Measurements from ENCODE around the gene ARPP21.

The ARPP21 gene

DNA sequence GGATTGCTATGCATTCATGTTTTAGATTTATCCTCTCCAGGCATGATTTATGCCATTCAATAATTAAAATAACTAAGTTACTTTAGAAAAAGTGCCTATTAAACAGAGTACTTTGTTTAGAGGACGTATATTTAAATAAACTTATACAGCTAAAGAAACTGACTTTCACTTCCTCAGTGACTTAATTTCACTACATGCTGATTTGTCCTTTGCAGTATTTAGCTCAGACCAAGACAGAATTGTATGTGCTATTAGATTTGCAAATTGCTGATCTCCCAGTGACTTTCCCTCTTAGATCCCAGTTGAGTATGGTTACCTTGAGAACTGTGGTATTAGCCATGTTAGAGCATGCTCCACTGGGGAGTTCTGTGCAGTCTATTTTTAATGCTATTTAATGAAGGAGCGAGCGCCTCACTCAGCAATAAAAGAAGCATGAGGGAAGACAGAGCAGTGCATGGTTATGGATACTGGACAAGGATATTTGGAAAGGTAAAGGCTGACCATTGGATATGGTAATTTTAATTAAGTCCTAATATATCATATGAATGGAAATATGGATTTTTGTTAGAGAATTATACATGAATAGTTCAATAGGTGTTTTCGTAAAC lies 2.7 kb downstream of the ARPP21 start:
- DNase-seq = no peak

DNA sequence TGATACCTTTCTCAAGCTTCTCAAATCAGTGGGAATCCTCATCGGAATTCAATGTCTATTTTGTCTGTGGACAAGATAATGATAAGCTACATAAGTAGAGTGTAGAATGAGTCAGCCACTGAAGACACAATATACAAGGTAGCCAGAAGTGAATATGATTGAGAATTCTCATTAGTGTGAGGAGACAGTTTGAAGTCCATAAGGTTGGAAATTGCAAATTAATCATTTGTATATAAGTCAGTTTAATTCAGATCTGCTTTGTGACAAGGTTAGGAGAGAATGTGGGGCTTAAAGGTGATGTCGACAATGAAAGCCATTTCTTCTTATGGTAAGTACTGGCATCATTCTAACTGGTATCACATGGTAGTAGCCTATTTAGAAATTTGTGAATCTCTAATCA lies 4.2 kb downstream of the ARPP21 start:
- no peak for DNase-seq

DNA sequence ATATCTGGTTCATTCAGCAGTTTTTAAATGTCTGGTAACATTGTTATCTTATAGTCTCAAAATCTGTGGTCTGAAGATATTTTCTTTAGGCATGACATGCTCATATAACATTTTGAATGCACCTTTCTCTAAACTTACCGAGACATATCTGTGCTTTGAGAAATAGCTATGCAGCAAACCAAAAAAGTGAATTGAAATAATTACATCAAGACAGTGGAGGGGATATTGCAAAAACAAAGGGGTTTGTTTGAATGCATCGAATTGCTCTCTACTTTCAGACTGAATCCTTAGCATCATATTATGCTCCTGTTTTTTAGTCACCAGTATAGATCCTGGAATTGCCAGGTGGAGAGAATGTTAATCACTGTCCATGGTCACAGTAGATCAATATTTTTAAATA lies 5.1 kb downstream of the ARPP21 start:
- no peak for DNase-seq

DNA sequence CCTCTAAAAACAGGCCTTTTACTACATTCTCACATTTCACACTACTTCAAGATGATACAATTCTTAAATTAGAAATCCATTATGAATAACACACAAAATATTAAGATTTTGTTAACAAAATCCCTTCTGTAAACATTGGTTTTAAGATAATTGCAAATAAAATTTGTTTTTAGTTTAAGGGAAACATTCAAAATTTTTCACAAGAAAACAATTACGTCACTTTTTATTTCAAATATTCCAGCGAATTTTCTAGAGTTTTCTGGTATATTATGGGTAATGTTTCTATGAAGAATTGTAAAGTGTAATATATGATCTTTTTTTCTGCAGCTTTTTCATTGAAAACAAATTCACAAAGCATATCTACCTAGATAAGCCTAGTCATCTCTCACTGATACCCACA lies 5.9 kb downstream of the ARPP21 start:
- DNase-seq = no peak

DNA sequence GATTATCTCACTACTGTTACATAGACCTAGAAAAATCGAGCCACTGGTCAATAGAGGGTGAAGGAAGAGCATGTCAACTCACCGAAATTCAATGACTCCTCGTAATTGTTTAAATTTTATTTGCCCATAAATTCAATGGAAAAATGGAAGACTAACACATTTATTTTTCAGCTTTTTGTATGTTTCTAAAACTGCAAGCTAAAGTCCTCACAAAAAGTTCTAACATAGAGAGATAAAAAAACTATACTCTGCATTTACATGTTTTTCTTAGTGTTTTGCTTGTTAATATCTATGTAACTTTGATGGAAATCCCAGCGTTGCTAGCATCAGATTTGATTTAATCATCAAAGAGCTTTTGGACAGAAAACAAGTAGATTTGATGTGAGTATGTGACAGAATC lies 6.8 kb downstream of the ARPP21 start:
- DNase-seq = no peak

DNA sequence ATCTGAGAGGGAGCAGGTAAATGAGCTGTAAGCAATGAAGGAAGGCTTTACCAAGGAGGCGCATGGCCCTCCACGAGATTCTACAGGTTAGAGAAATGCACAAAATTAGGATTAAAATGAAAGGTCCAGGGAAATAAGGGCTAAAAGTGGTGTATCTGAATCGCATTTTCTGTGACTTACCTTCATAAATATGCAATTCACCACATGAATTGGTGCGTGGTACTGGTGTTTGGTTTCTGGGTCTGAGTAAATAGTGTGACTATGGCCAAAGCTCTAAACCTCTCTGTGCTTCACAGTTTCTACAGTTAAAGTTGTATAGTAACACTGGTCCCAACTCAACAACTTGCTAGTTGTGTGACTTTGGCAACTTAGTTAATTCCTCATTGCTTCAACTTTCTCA lies 8.1 kb downstream of the ARPP21 start:
- DNase-seq = no peak

DNA sequence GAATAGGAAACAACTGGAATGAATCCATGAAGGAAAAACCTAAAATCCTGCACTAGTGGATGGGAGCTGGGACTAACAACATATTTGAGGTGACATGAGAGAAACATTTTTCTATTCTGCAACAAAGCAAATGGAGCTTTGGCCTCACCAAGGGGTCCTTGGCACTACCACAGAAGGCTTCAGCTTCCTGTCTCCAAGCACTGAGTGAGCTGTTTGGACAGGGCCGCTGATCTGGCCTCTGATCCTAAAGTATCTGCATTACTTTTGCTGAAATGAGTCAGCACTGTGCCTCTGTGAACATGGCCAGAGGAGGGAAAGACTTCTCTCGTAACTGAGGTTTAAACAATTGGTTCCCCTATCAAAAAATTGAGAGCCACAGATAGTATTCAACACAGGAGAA lies 9.0 kb downstream of the ARPP21 start:
- DNase-seq = no peak

DNA sequence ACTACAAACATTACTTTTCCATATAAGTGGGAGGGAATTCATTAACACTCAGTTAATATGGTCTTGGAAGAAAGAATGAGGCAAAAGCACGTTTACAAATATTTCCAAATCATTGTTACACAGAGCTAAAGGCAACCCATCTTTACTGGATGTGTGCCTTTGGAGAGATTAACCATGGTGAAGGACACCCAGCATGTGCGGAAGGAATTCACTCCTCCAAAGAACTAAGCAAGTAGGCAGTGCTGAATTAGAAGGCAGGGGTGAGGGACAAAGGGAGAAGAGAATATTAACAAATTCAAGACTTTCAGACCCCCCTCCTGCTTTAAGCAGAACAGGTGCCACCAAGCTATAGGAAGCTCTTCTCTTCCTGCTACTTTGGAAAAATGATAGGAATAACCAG lies 10.1 kb downstream of the ARPP21 start:
- DNase-seq = no peak

DNA sequence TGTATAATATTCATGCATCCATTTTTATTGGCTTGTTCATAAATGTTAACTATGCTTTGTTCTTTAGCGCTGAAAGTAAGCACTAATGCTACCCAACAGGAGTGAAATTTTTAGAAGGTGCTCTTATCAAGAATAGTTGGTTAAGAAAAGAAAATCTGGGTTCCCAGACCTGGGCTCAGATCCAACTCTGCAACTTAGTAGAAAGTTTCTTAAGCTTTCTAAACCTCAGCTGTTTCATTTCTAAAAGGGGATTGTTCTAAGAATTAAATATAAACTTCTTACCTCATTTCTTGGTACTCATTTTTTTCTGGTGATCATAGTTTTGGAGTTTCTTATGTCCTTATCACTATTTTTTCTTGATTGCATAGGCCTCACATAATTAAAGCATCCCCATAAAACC lies 12.1 kb downstream of the ARPP21 start:
- no peak for DNase-seq

DNA sequence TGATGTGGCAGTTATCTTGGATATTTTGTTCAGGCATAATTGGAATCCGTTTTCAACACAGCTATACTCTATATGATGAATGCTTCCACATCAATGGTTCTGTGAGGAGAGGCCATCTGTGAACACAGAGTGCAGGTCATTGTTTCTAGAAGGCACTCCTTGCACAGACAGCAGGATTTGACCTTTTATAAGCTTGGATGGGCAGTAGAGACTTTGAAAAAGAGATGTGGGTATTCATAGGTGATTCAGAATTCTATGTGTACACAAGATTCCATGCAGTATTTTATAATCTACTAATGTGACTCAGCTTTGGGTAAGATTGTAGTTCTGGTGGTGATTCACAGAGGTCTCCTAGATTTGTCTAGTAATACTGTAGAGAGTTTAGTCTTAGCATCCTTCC lies 12.5 kb downstream of the ARPP21 start:
- DNase-seq = no peak

DNA sequence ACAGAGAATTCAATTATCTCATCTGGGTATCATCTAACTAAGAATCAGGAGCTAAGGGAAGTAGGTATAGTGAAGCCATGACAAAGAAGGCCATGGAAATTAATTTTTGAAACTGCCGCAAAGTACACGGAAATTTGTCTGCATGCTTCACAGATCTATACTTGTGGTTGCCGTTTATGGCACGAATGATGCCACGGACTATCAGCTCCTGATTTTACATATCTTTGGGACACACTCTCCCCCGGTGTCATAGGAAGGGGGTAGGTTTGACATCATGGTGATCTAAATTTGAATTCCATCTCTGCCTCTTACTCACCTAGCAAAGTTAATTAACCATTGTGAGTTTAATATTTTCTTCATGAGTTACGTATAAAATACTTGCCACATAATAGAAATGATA lies 14.0 kb downstream of the ARPP21 start:
- no peak for DNase-seq

DNA sequence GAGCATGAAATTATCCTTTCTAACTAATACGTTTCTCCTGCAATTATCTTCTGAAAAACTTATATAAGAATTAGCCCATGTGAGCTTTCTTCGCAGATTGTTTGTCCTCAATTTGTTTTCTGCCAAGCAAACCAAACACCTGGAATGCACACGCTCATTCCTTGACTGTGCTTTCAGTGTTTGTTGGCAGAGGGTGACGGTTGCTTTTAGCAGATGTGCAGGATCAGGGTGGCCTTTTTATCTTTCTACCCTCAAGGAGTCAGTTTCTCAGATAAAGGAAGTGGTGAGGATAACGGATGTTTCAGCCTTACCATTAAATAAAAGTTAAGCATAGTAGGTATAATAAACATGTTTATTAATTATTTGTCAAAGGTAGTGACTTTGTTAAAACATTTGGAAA lies 15.2 kb downstream of the ARPP21 start:
- DNase-seq = no peak

DNA sequence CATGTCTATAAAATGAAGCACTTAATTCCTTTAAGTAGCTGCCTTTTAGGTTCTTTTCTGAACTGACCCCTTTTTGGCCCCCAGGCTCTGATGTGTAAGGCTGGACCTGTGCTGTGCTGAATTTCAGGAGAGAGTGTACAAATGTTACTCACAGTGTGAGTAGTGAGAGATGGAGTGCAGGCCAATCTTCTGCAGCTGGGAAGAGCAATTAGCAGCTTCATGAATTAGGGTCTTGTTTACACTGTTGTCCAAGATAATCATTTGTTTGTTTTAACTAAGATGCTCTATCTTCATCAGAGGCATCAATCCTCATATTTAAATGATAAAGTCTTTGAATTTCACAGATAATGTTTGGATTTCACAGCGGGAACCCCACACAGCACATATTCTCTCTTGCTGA lies 19.4 kb downstream of the ARPP21 start:
- no peak for DNase-seq

DNA sequence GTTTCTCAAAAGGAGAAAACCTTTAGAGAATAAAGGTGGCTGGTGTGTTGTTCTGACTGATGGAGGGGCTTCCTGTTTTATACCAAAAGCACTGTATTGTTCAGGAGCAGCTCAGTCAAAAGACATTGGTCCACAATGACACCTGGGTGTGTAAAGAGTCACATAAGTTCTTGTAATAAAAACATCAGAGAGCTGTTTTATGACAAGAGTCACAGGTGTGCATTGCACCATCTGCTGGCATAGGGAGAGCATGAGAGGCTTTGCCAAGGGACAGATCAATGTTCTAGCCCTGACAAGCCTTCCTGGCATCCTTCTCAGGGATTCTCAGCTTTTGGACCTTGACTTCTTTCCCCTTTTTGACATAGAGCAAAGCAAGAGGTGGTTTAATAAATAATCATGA lies 20.4 kb downstream of the ARPP21 start:
- no peak for DNase-seq

DNA sequence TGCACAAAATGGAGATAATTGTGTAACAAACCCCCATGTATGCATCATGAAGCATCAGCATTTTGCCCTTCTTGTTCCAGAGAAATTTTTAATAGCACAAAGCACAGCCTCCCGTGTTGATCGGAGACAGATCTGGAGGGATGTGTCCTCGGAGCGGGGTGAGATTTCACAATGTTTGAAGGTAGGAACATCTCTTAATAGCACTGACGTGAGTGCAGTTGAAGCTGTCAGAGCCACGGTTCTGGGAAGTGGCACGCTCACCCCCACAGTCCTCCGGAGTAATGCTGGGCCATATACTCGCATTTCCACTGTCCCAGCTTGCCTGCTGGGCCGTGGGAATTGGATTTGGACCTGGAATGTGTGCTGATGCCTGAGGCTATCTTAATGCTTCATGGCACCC lies 24.1 kb downstream of the ARPP21 start:
- DNase-seq = no peak

DNA sequence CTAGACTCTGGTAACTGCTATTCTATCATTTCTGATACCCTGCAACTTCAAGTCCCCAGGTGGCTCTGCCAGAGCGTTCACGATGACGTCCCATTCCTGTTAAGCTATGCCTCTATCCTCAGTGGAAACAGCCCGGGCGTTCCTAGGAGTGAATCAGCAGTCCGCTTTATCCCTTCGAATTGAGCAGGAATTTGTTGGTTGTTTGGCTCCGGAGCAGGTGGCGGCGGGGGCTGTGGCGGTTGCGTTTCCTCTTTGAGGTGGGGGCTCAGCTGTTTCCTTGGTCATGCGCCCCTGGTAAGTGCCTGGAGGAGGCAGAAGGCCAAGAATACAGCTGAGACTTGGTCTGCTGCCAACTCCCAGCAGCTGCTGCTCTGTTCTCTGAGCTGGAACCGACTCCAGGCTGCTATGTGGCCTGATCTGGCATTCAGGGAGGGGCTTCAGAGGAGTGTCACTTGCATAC lies 25.2 kb downstream of the ARPP21 start:
- no peak for DNase-seq

DNA sequence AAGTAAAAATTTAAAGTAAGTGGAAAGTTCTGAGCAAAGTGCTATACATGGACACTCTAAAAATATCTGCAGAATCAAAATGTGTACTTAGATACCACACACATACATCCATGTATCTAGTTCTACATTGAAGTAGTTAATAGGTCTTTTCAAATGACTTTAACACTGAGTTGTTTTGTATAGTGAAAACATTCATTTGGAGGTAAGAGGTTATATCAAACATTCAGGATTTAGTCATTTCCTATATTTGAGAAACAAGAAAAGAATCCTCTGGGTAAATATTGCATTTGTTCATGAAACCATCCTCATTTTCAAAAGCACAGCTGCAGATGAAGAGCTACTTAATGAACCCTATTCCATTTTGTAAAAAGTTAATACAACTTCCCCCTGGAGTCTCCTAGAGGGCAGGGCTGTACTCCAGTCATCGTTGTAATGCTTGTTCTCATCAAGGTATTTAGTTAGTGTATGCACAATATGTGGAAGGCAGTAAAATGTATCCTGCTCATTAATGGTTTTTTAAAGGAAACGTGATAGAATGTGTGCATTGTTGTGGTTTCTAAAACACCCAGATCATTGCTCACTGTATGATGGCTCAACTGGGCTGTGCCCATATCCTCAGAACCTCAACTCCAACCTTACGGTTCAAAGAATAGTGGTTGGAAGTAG lies 26.2 kb downstream of the ARPP21 start:
- no peak for DNase-seq

DNA sequence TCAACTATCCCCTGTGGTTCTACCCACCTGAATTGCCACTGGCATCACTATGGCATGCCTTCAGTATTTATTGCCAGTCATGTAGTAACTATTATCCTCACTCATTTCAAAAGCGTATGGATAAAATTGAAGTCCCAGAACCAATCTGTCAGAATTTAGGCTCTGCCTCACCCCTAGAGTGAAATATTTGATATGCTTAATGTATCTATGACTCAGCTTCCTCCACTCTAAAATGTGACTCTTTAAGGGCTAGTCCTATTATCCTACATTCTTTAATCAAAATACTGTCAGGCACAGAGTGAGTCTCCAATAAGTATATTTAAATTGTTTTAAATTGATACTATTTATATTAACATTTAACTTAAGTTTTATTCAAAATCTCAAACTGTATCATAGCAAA lies 27.6 kb downstream of the ARPP21 start:
- no peak for DNase-seq

DNA sequence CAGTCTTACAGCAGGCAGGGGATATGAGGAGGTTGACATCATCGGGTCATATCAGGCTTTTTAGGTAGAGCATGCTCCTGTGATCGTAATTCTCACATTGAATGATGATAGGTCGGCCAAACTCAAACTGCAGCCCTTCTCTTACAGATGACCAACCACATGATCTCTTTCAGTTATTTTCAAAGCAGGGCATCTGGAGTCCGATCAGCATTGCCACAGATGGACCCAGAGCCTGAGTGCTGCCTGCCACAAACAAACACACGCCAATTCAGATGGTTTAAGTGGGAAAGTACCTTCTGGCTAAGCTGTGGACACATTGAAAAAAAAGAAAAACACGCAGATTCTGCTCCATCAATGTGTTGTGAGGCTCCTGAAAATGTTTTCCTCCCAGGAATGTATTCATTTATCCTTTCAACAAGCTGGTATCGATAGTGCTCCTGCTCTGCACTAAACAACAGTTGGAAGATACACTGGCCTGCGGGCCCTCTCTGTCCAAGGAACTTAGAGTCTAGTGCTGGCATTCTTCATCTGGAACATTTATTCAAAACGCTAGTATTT lies 31.2 kb downstream of the ARPP21 start:
- no peak for DNase-seq

DNA sequence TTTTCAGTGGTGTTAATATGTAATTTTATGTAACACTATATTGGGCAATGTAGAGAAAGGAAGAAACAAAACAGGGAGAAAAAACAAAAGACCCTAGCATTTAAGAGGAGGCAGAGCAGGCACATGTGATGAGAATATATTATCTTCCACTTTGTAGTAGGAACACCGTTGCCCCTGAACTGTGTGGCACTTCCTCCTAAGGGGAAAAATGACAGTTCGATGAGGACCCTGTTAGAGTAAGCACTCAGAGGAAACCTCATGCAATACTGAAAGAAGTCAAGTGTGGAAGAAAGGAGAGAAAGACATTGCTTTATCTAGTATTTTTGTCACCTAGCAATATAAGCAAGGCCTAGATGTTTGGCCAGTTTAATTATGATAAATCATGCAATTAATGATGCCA lies 32.2 kb downstream of the ARPP21 start:
- no peak for DNase-seq

DNA sequence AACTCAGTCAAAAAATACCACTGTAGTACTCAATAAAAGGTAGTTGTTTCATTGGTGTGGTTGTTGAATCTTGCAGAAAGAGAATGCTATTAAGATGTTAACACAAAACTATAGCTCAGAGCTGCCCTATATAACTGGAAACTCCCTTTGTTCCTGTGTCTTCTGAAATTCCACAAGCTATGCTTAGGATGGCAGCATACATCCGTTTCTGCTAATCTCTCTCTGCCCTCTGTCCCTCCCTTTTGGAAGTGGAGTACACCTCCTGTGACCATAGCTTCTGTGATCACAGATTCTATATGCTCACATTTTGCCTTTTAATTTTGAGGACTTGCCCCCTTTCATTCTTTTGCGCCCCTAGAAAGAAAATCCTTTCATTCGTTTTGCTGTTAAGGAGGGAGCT lies 33.7 kb downstream of the ARPP21 start:
- no peak for DNase-seq

DNA sequence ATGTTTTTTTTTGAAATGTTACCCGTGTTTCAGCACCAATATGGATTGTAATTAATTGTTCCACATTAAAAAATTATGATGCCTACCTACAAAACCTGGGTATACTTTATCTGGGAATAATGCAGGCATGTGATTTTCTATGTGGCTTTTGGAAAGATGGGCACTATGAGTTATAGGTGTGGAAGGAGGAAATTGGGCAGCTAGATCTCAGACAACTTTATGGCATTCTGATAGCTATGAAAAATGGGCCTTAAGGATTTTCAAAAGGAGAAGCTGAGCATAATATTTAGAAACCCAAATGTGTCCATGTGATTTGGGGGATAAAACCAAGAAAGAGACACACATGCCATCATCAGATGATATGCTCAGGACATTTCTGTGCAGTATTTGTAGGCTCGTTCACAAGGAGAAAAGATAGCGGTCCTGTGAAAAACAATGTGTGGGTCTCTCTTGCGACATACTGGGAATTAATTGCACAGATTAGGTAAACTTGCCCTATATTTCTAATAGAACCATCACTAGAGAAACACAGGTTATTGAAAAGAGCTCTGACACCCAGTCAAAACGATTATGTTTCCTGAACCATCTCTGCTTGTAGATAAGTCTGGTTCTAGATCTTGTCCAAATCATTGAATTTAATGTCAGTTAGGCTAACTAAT lies 35.3 kb downstream of the ARPP21 start:
- DNase-seq = no peak

DNA sequence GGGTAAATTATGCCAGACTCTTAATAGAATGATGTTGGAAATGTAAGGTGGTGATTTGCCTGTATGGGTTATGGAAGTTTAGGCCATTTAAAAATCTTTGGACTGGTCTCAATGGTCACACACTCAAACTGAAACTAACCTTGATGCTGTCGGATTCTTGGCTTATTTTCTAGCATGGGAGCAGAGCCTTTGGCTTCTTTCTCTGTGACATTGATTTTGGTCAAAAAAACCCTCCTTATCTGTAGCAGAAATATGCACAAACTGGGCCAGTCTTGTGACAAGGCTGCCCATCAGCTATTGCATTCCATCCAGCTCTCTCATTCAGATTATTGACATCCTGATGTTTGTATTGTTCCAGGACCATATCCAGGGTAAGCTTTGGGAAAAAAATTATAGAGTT lies 35.9 kb downstream of the ARPP21 start:
- no peak for DNase-seq

DNA sequence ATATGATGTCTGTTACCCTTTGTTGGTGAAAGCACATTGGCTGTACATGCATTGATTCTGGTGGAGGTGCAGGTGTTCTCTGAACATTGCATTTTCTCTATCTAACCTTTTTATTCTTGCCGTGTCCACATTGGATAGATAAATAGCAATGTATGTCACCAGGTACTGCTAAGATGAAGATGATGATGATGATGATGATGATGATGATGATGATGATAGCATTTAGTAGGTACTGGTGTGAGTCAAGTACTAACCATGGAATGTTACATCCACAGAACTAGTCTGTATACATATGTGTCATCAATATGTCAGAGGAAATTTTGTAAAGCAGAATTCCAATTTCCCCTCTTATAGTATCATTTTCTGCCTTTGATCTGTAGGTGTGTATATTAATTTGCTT lies 36.3 kb downstream of the ARPP21 start:
- no peak for DNase-seq

Measured in stimulated activated CD4-positive, alpha-beta T cell treated with anti-CD3 and anti-CD28 coated beads, Interleukin-4, amount 100 ng/mL, for 24 hours (primary cell).